Measurements from ENCODE around the gene HSPA1B.
"Not testable (repeated sequence)": the region's sequence is repeated elsewhere in the genome, so short reads cannot be mapped to it uniquely, and the experiment has no call there.

Gene HSPA1B

DNA sequence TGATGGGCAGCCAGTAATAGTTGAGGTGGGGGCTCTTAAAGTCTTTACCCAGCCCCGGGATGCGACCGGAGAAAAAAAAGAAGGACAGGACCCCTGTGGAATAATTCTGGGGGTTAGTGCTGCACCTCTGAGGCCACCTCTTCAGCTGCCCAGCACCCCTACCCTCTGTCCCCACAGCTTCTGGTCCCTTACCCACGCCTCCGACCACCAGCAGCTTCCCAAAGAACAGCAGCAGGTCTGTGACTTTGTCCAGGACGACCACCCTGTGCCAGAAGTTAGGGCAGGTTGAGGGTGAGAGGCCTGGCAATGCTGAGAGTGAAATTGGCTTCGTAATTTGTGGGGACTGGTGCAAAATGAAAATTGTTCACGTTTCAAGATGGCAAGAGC, 37.3 kb downstream of the HSPA1B start:
- no peak overlapping the region for H3K27ac ChIP-seq (replicated peaks)
- H3K4me3 ChIP-seq (replicated peaks; ENCODE audit: insufficient read depth, low read length) = no peak overlapping the region
- TF ChIP-seq, protein P1, sequence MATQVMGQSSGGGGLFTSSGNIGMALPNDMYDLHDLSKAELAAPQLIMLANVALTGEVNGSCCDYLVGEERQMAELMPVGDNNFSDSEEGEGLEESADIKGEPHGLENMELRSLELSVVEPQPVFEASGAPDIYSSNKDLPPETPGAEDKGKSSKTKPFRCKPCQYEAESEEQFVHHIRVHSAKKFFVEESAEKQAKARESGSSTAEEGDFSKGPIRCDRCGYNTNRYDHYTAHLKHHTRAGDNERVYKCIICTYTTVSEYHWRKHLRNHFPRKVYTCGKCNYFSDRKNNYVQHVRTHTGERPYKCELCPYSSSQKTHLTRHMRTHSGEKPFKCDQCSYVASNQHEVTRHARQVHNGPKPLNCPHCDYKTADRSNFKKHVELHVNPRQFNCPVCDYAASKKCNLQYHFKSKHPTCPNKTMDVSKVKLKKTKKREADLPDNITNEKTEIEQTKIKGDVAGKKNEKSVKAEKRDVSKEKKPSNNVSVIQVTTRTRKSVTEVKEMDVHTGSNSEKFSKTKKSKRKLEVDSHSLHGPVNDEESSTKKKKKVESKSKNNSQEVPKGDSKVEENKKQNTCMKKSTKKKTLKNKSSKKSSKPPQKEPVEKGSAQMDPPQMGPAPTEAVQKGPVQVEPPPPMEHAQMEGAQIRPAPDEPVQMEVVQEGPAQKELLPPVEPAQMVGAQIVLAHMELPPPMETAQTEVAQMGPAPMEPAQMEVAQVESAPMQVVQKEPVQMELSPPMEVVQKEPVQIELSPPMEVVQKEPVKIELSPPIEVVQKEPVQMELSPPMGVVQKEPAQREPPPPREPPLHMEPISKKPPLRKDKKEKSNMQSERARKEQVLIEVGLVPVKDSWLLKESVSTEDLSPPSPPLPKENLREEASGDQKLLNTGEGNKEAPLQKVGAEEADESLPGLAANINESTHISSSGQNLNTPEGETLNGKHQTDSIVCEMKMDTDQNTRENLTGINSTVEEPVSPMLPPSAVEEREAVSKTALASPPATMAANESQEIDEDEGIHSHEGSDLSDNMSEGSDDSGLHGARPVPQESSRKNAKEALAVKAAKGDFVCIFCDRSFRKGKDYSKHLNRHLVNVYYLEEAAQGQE (IDR thresholded peaks at IDR 0.05; ENCODE audit: insufficient replicate concordance, low read depth) = no peak
- TF ChIP-seq GABPA (IDR thresholded peaks at IDR 0.05; ENCODE audit: low read depth) (no peak), SPI1 (IDR thresholded peaks at IDR 0.05; ENCODE audit: borderline replicate concordance, low read depth) (no peak), POLR2AphosphoS5 (IDR thresholded peaks at IDR 0.05; ENCODE audit: low read depth) (no peak)
- TF ChIP-seq, protein P2, sequence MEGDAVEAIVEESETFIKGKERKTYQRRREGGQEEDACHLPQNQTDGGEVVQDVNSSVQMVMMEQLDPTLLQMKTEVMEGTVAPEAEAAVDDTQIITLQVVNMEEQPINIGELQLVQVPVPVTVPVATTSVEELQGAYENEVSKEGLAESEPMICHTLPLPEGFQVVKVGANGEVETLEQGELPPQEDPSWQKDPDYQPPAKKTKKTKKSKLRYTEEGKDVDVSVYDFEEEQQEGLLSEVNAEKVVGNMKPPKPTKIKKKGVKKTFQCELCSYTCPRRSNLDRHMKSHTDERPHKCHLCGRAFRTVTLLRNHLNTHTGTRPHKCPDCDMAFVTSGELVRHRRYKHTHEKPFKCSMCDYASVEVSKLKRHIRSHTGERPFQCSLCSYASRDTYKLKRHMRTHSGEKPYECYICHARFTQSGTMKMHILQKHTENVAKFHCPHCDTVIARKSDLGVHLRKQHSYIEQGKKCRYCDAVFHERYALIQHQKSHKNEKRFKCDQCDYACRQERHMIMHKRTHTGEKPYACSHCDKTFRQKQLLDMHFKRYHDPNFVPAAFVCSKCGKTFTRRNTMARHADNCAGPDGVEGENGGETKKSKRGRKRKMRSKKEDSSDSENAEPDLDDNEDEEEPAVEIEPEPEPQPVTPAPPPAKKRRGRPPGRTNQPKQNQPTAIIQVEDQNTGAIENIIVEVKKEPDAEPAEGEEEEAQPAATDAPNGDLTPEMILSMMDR (IDR thresholded peaks at IDR 0.05; ENCODE audit: insufficient read depth, low read length) = no peak

DNA sequence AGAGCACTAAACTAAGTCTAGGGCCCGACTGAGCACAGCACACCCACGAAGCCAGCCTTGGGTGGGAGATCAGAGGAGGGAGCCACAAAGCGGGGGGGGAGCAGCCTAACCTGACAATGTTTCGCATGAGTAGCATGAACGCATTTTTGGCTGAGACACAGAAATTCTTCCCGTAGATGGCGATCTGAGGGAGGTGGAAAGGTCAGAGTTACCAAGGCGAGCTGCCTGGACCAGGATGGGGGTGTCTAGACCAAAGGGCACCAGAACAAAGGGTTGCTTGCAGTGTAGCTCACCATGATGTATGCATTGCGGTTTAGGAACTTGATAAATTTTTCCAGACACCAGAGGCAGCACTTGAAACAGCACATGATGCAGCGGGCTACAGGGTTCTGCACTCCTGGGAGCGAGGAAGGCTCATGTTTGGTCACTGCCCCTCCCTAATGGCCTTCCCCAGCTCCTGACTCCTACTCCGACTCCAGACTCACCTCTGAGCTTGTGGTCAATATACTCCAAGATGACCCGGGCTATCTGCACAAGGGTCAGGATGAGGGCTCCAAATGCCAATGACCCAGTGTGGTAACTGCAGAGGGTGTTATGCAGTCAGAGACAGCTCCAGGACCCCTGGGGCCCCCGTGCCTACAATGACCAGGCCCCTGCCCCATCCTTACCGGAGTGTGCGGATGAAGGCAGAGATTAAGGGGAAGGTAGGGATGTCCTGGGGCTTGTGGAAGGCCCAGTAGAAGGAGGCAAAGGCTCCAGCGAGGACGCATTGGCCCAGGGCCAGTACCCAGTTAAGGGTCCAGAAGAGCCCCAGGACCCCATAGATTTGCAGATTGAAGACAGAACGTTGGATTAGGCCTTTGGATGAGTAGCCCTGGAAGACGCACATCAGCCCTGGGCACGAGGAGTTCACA, 37.9 kb downstream of the HSPA1B start:
- H3K27ac ChIP-seq (replicated peaks) = no peak overlapping the region
- DNase-seq (ENCODE audit: low read depth in 1 of 2, low spot score in 1 of 2) = no peak
- H3K27me3 ChIP-seq (ENCODE audit: insufficient read depth, poor library complexity, severe bottlenecking) = no peaks in the 10 kb centered on the region
- no peak overlapping the region for H3K4me3 ChIP-seq (replicated peaks; ENCODE audit: insufficient read depth, low read length)
- TF ChIP-seq SPI1 (IDR thresholded peaks at IDR 0.05; ENCODE audit: borderline replicate concordance, low read depth) = no peak
- TF ChIP-seq, protein P1 (IDR thresholded peaks at IDR 0.05; ENCODE audit: insufficient replicate concordance, low read depth) = no peak
- TF ChIP-seq GABPA (IDR thresholded peaks at IDR 0.05; ENCODE audit: low read depth) = no peak
- no peak for TF ChIP-seq POLR2AphosphoS5 (IDR thresholded peaks at IDR 0.05; ENCODE audit: low read depth)
- TF ChIP-seq, protein P2 (IDR thresholded peaks at IDR 0.05; ENCODE audit: insufficient read depth, low read length) = no peak

More for the DNA sequence above, 37.3 kb downstream of the HSPA1B start:
- no peak for DNase-seq (ENCODE audit: low read depth in 1 of 2, low spot score in 1 of 2)
- H3K27me3 ChIP-seq (ENCODE audit: insufficient read depth, poor library complexity, severe bottlenecking) = no peaks in the 10 kb centered on the region

DNA sequence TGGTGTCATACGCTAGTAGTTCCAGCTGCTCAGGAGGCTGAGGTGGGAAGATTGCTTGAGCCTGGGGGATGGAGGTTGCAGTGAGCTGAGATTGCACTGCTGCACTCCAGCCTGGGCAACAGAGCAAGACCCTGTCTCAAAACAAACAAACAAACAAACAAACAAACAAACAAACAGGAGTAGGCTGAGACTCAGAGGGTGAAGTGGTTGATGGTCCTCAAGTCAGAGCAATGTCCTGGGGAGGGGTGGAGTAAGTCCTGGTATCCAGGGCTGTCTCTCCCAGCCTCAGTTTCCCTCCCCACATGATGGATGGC, 41.1 kb downstream of the HSPA1B start:
- not testable (repeated sequence) for DNase-seq (ENCODE audit: low read depth in 1 of 2, low spot score in 1 of 2); H3K27me3 ChIP-seq (ENCODE audit: insufficient read depth, poor library complexity, severe bottlenecking); H3K27ac ChIP-seq (replicated peaks); H3K4me3 ChIP-seq (replicated peaks; ENCODE audit: insufficient read depth, low read length)

DNA sequence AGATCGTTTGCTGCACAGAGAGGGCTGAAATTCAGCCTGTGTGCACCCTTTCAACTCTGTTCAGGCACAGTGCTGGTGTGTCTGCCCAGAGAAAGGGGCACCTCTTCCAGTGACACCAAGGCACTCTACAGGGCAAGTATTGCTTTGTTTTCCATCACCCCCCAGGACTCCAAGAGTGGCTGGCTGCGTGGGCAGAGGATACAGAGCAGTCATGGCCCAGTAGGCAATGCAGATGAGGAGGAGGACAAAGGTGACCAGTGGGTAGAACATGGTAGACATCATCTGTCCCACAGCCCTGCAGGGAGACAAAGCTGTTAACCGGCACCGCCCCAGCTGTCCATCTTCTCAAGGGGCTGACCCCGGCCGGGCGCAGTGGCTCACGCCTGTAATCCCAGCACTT, 41.8 kb downstream of the HSPA1B start:
- no peak for DNase-seq (ENCODE audit: low read depth in 1 of 2, low spot score in 1 of 2)
- TF ChIP-seq, protein P2 (IDR thresholded peaks at IDR 0.05; ENCODE audit: insufficient read depth, low read length) = no peak
- TF ChIP-seq POLR2AphosphoS5 (IDR thresholded peaks at IDR 0.05; ENCODE audit: low read depth) = no peak
- no peak for TF ChIP-seq SPI1 (IDR thresholded peaks at IDR 0.05; ENCODE audit: borderline replicate concordance, low read depth)
- no peak for TF ChIP-seq GABPA (IDR thresholded peaks at IDR 0.05; ENCODE audit: low read depth)
- TF ChIP-seq, protein P1 (IDR thresholded peaks at IDR 0.05; ENCODE audit: insufficient replicate concordance, low read depth) = no peak
- no peak overlapping the region for H3K4me3 ChIP-seq (replicated peaks; ENCODE audit: insufficient read depth, low read length)

More for the DNA sequence above, 41.8 kb downstream of the HSPA1B start:
- Histone ChIP-seq H3K27me3 (ENCODE audit: insufficient read depth, poor library complexity, severe bottlenecking) (no peaks in the 10 kb centered on the region), H3K27ac (replicated peaks) (no peak overlapping the region)
